Karpas-422 (cell line): ENCODE data around the gene COL15A1. TPM values are rescaled to one million over a fixed set of nuclear protein-coding genes. Genes with fewer than 3 reads are reported as not detected.

Source experiments
- DNase-seq: peaks from one replicate; pipeline ENCODE4 v3.0.0-alpha.2; 2015
- H2AFZ ChIP-seq: fragments of 200-600 bp; sonication (generic); 2 replicates; pipeline ENCODE4 v1.6.1; 2014; ENCODE audit warnings: antibody characterized with exemption, low read length, mixed read lengths
- H3K27ac ChIP-seq: fragments of 200-600 bp; sonication (generic); 2 replicates; pipeline ENCODE4 v1.5.1; 2014; ENCODE audit warnings: mild to moderate bottlenecking, low read length, moderate library complexity
- H3K27me3 ChIP-seq: fragments of 200-600 bp; sonication (generic); 2 replicates; pipeline ENCODE4 v1.6.1; 2014; ENCODE audit warnings: low read length, mixed read lengths
- H3K36me3 ChIP-seq: fragments of 200-600 bp; sonication (generic); 2 replicates; pipeline ENCODE4 v1.6.1; 2014; ENCODE audit warnings: low read length, mixed read lengths; ENCODE audit not compliant: insufficient read depth
- H3K4me1 ChIP-seq: fragments of 200-600 bp; sonication (generic); 2 replicates; pipeline ENCODE4 v1.6.1; 2014; ENCODE audit warnings: mild to moderate bottlenecking, low read length, mixed read lengths
- H3K4me2 ChIP-seq: fragments of 200-600 bp; sonication (generic); 2 replicates; pipeline ENCODE4 v1.6.1; 2014; ENCODE audit warnings: low read length, low read depth, mild to moderate bottlenecking; ENCODE audit not compliant: poor library complexity, severe bottlenecking
- H3K4me3 ChIP-seq: fragments of 200-600 bp; sonication (generic); 2 replicates; pipeline ENCODE4 v1.5.1; 2014; ENCODE audit warnings: mild to moderate bottlenecking, antibody characterized with exemption, low read length, mixed read lengths
- H3K79me2 ChIP-seq: fragments of 200-600 bp; sonication (generic); 2 replicates; pipeline ENCODE4 v1.6.1; 2014; ENCODE audit warnings: mild to moderate bottlenecking, low read length, mixed read lengths
- H3K9ac ChIP-seq: fragments of 200-600 bp; sonication (generic); 2 replicates; pipeline ENCODE4 v1.6.0; 2014; ENCODE audit warnings: low read length
- H3K9me2 ChIP-seq: fragments of 200-600 bp; sonication (generic), shearing (Covaris generic); replicated peaks from 2 replicates; pipeline ENCODE4 v1.6.0; 2014; ENCODE audit warnings: mild to moderate bottlenecking, low read length, moderate library complexity; ENCODE audit not compliant: insufficient read depth
- H3K9me3 ChIP-seq: fragments of 300-700, 200-600 bp; sonication (generic); 2 replicates; pipeline ENCODE4 v1.6.1; 2014; ENCODE audit warnings: low read length, mixed read lengths
- H4K20me1 ChIP-seq: fragments of 200-600 bp; sonication (generic); 2 replicates; pipeline ENCODE4 v1.6.1; 2014; ENCODE audit warnings: mild to moderate bottlenecking, antibody characterized with exemption, low read length, low read depth; ENCODE audit not compliant: insufficient read depth
- total RNA-seq: library from RNA; depleted of rRNA; stranded (reverse); fragments of >200 nt; shearing (Covaris generic); gene quantifications from 2 replicates; pipeline ENCODE4 v1.2.3, GENCODE V29; 2014; ENCODE audit warnings: low replicate concordance

Gene COL15A1
- total RNA-seq, 1 experiment from 2014 or later = 0.93 TPM

GRCh38 chr9:98964201-98964600 lies 20.5 kb downstream of the COL15A1 start:
- Histone ChIP-seq H3K4me2 (no peak overlapping the region), H3K4me3 (no peak overlapping the region), H3K9ac (no peak overlapping the region), H3K9me2 (no peaks in the 10 kb centered on the region), H4K20me1 (no peaks in the 10 kb centered on the region), H3K27ac (no peak overlapping the region), H3K4me1 (no peaks in the 10 kb centered on the region), H3K79me2 (no peaks in the 10 kb centered on the region), H3K9me3 (no peaks in the 10 kb centered on the region), H3K27me3 (no peaks in the 10 kb centered on the region), H2AFZ (no peak overlapping the region), H3K36me3 (no peaks in the 10 kb centered on the region)
- no peak for DNase-seq

- H3K36me3 ChIP-seq = no peaks in the 10 kb centered on the region
- no peaks in the 10 kb centered on the region for H4K20me1 ChIP-seq
- H3K9me3 ChIP-seq = no peaks in the 10 kb centered on the region
- H3K27ac ChIP-seq = no peak overlapping the region
- no peaks in the 10 kb centered on the region for H3K27me3 ChIP-seq
- H3K4me1 ChIP-seq = no peaks in the 10 kb centered on the region
- no peak overlapping the region for H2AFZ ChIP-seq
- H3K9me2 ChIP-seq = no peaks in the 10 kb centered on the region
- no peaks in the 10 kb centered on the region for H3K79me2 ChIP-seq
- DNase-seq = no peak
- no peak overlapping the region for H3K4me3 ChIP-seq
- H3K4me2 ChIP-seq = no peak overlapping the region
- H3K9ac ChIP-seq = no peak overlapping the region
Measured at GRCh38 chr9:98964911-98965336, 21.2 kb downstream of the COL15A1 start.

DNA sequence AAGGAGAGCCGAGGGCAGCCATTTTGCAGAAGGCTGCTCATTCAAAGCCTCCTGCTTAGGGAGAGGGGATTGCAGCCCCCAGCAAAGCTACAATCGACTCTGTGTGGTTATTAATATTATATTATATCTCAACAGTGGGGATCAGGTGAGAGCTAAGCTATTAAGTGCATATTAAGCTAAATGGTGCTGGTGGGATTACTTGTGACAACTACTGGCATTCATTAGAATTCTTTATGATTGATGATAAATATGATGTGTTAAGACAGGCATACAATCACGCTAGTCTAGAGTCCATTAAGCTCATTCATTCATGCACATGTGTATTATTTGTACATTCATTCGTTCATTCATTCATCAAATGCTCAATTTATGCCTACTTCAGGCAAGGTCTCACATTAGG lies 23.0 kb downstream of the COL15A1 start:
- no peaks in the 10 kb centered on the region for H3K36me3 ChIP-seq
- no peaks in the 10 kb centered on the region for H3K79me2 ChIP-seq
- no peaks in the 10 kb centered on the region for H3K9me3 ChIP-seq
- DNase-seq = no peak
- no peak overlapping the region for H3K27ac ChIP-seq
- peak overlapping the region; percentile 77 for H2AFZ ChIP-seq
- no peaks in the 10 kb centered on the region for H4K20me1 ChIP-seq
- no peaks in the 10 kb centered on the region for H3K27me3 ChIP-seq
- H3K4me3 ChIP-seq = no peak overlapping the region
- H3K4me1 ChIP-seq = peaks cover 5% of the 10 kb centered on the region
- no peak overlapping the region for H3K4me2 ChIP-seq
- no peak overlapping the region for H3K9ac ChIP-seq
- H3K9me2 ChIP-seq = no peaks in the 10 kb centered on the region

DNA sequence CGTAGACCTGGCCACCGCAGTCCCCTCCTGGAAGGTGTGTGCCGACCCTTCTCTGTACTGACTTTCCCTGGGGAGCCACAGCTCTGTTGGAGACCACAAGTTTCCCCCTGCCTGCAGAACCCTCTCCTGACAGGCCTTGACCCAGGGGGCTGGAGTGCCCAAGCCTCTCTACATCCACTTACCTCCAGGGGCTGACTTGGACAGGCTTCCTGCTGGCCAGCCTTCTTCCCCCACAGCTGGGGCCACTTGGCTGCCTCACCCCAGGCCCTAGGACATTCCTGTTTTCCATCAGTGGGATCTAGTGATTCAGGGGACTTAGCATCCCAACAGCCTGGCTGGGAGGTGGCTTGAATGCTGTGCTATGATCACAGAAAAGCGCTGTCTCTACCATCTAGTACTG lies 23.6 kb downstream of the COL15A1 start:
- no peaks in the 10 kb centered on the region for H3K79me2 ChIP-seq
- H3K9me3 ChIP-seq = no peaks in the 10 kb centered on the region
- H3K36me3 ChIP-seq = no peaks in the 10 kb centered on the region
- H3K9ac ChIP-seq = no peak overlapping the region
- H3K9me2 ChIP-seq = no peaks in the 10 kb centered on the region
- H4K20me1 ChIP-seq = no peaks in the 10 kb centered on the region
- H3K4me3 ChIP-seq = no peak overlapping the region
- peaks cover 5% of the 10 kb centered on the region for H3K4me1 ChIP-seq
- no peak for DNase-seq
- no peak overlapping the region for H3K4me2 ChIP-seq
- no peaks in the 10 kb centered on the region for H3K27me3 ChIP-seq
- no peak overlapping the region for H3K27ac ChIP-seq
- H2AFZ ChIP-seq = no peak overlapping the region

- Histone ChIP-seq H4K20me1 (no peaks in the 10 kb centered on the region), H3K4me1 (peaks cover 5% of the 10 kb centered on the region), H2AFZ (no peak overlapping the region)
Measured at GRCh38 chr9:98967680-98968079, 24.0 kb downstream of the COL15A1 start.

GRCh38 chr9:98968601-98969337 lies 25.1 kb downstream of the COL15A1 start:
- no peaks in the 10 kb centered on the region for H3K9me2 ChIP-seq
- H3K4me1 ChIP-seq = peaks cover 5% of the 10 kb centered on the region
- H3K79me2 ChIP-seq = no peaks in the 10 kb centered on the region
- no peaks in the 10 kb centered on the region for H3K36me3 ChIP-seq
- H3K27ac ChIP-seq = no peak overlapping the region
- H3K27me3 ChIP-seq = no peaks in the 10 kb centered on the region
- no peaks in the 10 kb centered on the region for H4K20me1 ChIP-seq
- no peak overlapping the region for H3K4me3 ChIP-seq
- DNase-seq = no peak
- no peak overlapping the region for H3K9ac ChIP-seq
- H2AFZ ChIP-seq = no peak overlapping the region
- H3K9me3 ChIP-seq = no peaks in the 10 kb centered on the region
- H3K4me2 ChIP-seq = no peak overlapping the region

More at GRCh38 chr9:98967680-98968079, 24.0 kb downstream of the COL15A1 start:
- H3K9me2 ChIP-seq = no peaks in the 10 kb centered on the region
- no peaks in the 10 kb centered on the region for H3K79me2 ChIP-seq
- no peaks in the 10 kb centered on the region for H3K9me3 ChIP-seq
- H3K9ac ChIP-seq = no peak overlapping the region
- H3K27me3 ChIP-seq = no peaks in the 10 kb centered on the region
- H3K4me3 ChIP-seq = no peak overlapping the region
- H3K36me3 ChIP-seq = no peaks in the 10 kb centered on the region
- no peak overlapping the region for H3K4me2 ChIP-seq
- DNase-seq = no peak
- no peak overlapping the region for H3K27ac ChIP-seq

DNA sequence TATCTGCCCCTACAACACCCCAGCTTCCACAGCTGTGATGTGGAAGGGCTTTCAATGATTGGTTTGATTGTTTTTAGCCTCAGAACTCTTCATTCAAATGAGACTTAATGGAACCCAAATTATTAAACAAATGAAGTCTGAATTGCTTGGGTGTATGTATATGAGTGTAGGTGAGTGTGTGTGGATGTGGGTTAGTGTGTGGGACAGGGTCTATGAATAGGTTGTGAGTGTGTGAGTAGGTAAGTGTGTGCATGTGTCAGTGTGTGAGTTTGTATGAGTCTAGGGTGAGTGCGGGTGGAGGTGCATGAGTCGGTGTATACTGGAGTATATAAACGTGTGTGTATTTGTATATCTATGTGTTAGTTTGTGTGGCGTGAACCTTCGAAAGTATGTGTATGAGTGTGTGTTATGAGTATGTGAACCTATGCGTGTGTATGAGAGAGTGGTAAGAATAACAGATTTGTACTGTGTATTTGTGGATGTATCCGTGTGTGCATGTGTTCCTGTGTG lies 26.9 kb downstream of the COL15A1 start:
- Histone ChIP-seq H3K27me3 (0 out of 2 replicates have a peak, but pooled peaks cover 2% of the 10 kb centered on the region), H3K36me3 (no peaks in the 10 kb centered on the region), H2AFZ (no peak overlapping the region), H3K27ac (no peak overlapping the region), H3K9me3 (no peaks in the 10 kb centered on the region), H4K20me1 (no peaks in the 10 kb centered on the region), H3K9ac (no peak overlapping the region), H3K4me2 (no peak overlapping the region), H3K4me3 (no peak overlapping the region), H3K9me2 (no peaks in the 10 kb centered on the region), H3K79me2 (no peaks in the 10 kb centered on the region), H3K4me1 (peaks cover 9% of the 10 kb centered on the region)
- no peak for DNase-seq

GRCh38 chr9:98971168-98971914 lies 27.6 kb downstream of the COL15A1 start:
- DNase-seq = no peak
- H3K4me1 ChIP-seq = peaks cover 9% of the 10 kb centered on the region
- H4K20me1 ChIP-seq = no peaks in the 10 kb centered on the region
- no peaks in the 10 kb centered on the region for H3K9me2 ChIP-seq
- H3K4me2 ChIP-seq = no peak overlapping the region
- 0 out of 2 replicates have a peak, but pooled peaks cover 3% of the 10 kb centered on the region for H3K27me3 ChIP-seq
- H2AFZ ChIP-seq = no peak overlapping the region
- H3K36me3 ChIP-seq = no peaks in the 10 kb centered on the region
- no peak overlapping the region for H3K4me3 ChIP-seq
- no peak overlapping the region for H3K27ac ChIP-seq
- H3K79me2 ChIP-seq = no peaks in the 10 kb centered on the region
- no peaks in the 10 kb centered on the region for H3K9me3 ChIP-seq
- no peak overlapping the region for H3K9ac ChIP-seq
